Trophoblast cell (in vitro differentiated cells and primary cell): ENCODE measurements around the gene RASSF5.
A peak's percentile ranks its signal among the peaks of the same experiment; 100 is the strongest.

Experiments used
- DNase-seq, 2 donors: peaks; one replicate each; pipeline ENCODE4 v3.0.0-alpha.2; 2016
- H2AFZ ChIP-seq: 2 replicates; pipeline ENCODE4 v1.6.1; 2013; ENCODE audit warnings: low read length, moderate library complexity, mild to moderate bottlenecking; ENCODE audit not compliant: insufficient read depth, poor library complexity
- H2AK5ac ChIP-seq: 2 replicates; pipeline ENCODE4 v1.6.1; 2013; ENCODE audit warnings: mild to moderate bottlenecking, low read length
- H2BK120ac ChIP-seq: 2 replicates; pipeline ENCODE4 v1.6.1; 2013; ENCODE audit warnings: low read length, mild to moderate bottlenecking, moderate library complexity; ENCODE audit not compliant: insufficient read depth, poor library complexity
- H2BK12ac ChIP-seq: 2 replicates; pipeline ENCODE4 v1.6.1; 2013; ENCODE audit warnings: mild to moderate bottlenecking, low read length, moderate library complexity
- H2BK5ac ChIP-seq: 2 replicates; pipeline ENCODE4 v1.6.1; 2013; ENCODE audit warnings: low read length, low read depth, moderate library complexity, mild to moderate bottlenecking; ENCODE audit not compliant: poor library complexity
- H3K14ac ChIP-seq: 2 replicates; pipeline ENCODE4 v1.6.1; 2013; ENCODE audit warnings: mild to moderate bottlenecking, low read length
- H3K18ac ChIP-seq: 2 replicates; pipeline ENCODE4 v1.6.1; 2013; ENCODE audit warnings: mild to moderate bottlenecking, low read length
- H3K23ac ChIP-seq: 2 replicates; pipeline ENCODE4 v1.6.1; 2013; ENCODE audit warnings: low read length
- H3K27ac ChIP-seq: 2 replicates; pipeline ENCODE4 v1.5.1; 2013; ENCODE audit warnings: low read depth, mild to moderate bottlenecking, inconsistent platforms, low read length, moderate library complexity
- H3K27me3 ChIP-seq: 2 replicates; pipeline ENCODE4 v1.6.1; 2013; ENCODE audit warnings: inconsistent platforms, mild to moderate bottlenecking, low read length, moderate library complexity; ENCODE audit not compliant: insufficient read depth
- H3K36me3 ChIP-seq, 2 experiments: 1 replicate in 1 of 2; 2 replicates in 1 of 2; pipeline ENCODE4 v1.6.1; 2013; ENCODE audit warnings: low read length in 2 of 2, mild to moderate bottlenecking in 2 of 2, moderate library complexity in 1 of 2; ENCODE audit not compliant: insufficient read depth in 2 of 2, control insufficient read depth in 1 of 2
- H3K4ac ChIP-seq: 2 replicates; pipeline ENCODE4 v1.6.1; 2013; ENCODE audit warnings: low read depth, mild to moderate bottlenecking, low read length, moderate library complexity
- H3K4me1 ChIP-seq, 2 experiments: 1 replicate in 1 of 2; 2 replicates in 1 of 2; pipeline ENCODE4 v1.6.1; 2013; ENCODE audit warnings: low read length in 2 of 2, mild to moderate bottlenecking in 2 of 2, moderate library complexity in 1 of 2; ENCODE audit not compliant: insufficient read depth in 2 of 2, control insufficient read depth in 1 of 2
- H3K4me2 ChIP-seq: 2 replicates; pipeline ENCODE4 v1.6.1; 2013; ENCODE audit warnings: inconsistent platforms, mild to moderate bottlenecking, low read length, moderate library complexity
- H3K4me3 ChIP-seq: 2 replicates; pipeline ENCODE4 v1.5.1; 2013; ENCODE audit warnings: mild to moderate bottlenecking, low read depth, low read length, inconsistent platforms
- H3K79me1 ChIP-seq: one replicate; pipeline ENCODE4 v1.6.1; 2013; ENCODE audit warnings: low read length
- H3K79me2 ChIP-seq: 2 replicates; pipeline ENCODE4 v1.6.1; 2013; ENCODE audit warnings: low read length, mild to moderate bottlenecking; ENCODE audit not compliant: control insufficient read depth, insufficient read depth, poor library complexity
- H3K9ac ChIP-seq: 2 replicates; pipeline ENCODE4 v1.6.1; 2013; ENCODE audit warnings: mild to moderate bottlenecking, low read length
- H3K9me3 ChIP-seq: 2 replicates; pipeline ENCODE4 v1.6.1; 2013; ENCODE audit warnings: low read depth, mild to moderate bottlenecking, control low read depth, inconsistent platforms, low read length; ENCODE audit not compliant: insufficient read depth
- H4K12ac ChIP-seq: 2 replicates; pipeline ENCODE4 v1.6.1; 2013; ENCODE audit warnings: low read depth, mild to moderate bottlenecking, low read length, moderate library complexity
- H4K8ac ChIP-seq: 2 replicates; pipeline ENCODE4 v1.6.1; 2013; ENCODE audit warnings: low read depth, mild to moderate bottlenecking, low read length, moderate library complexity
- H4K91ac ChIP-seq: one replicate; pipeline ENCODE4 v1.6.1; 2013; ENCODE audit warnings: low read depth, mild to moderate bottlenecking, low read length, moderate library complexity
- WGBS: extraction: QIAGEN DNeasy Blood & Tissue Kit; methylation state at CpG from one replicate; pipeline ENCODE4 v1.1.7; 2013; ENCODE audit warnings: missing lambda C conversion rate; ENCODE audit not compliant: insufficient read length, insufficient coverage; ENCODE audit errors: extremely low coverage; 5-methylcytosine and 5-hydroxymethylcytosine counted together

The RASSF5 gene

GRCh38 chr1:206469933-206470691, 37.2 kb upstream of the RASSF5 start, which contains the start of gene IKBKE:
Gene IKBKE, plus strand, starts transcription at chr1:206470476. Its CDS starts 2,752 bp downstream, at chr1:206473228.
- Histone ChIP-seq H2AK5ac (peak within 1 kb of the TSS; percentile 6), H2AFZ (peak within 1 kb of the TSS; percentile 84), H2BK120ac (peak within 1 kb of the TSS; percentile 67), H2BK12ac (peak within 1 kb of the TSS; percentile 81), H3K79me2 (peaks cover 4% of the 10 kb centered on the region), H3K9me3 (peaks cover 5% of the 10 kb centered on the region), H3K14ac (peak within 1 kb of the TSS; percentile 23), H3K27me3 (no peaks in the 10 kb centered on the region), H3K23ac (no peak within 1 kb of the TSS), H4K12ac (peak within 1 kb of the TSS; percentile 43), H3K9ac (peak within 1 kb of the TSS; percentile 21), H4K91ac (peak within 1 kb of the TSS; percentile 87), H3K18ac (peak within 1 kb of the TSS; percentile 76), H3K36me3 (no peaks in the 10 kb centered on the region), H3K79me1 (peaks cover 11% of the 10 kb centered on the region), H4K8ac (peak within 1 kb of the TSS; percentile 71), H3K4ac (peak within 1 kb of the TSS; percentile 61), H3K27ac (peak within 1 kb of the TSS; percentile 45), H3K4me3 (peak within 1 kb of the TSS; percentile 65), H2BK5ac (peak within 1 kb of the TSS; percentile 47), H3K4me1 (peaks cover 22 to 33% of the 10 kb centered on the region in 2 experiments), H3K4me2 (peak within 1 kb of the TSS; percentile 70)
- WGBS: no CpG with 5 or more reads among the region's 10 CpGs
- peak; percentile 41 to 59 for DNase-seq

GRCh38 chr1:206470692-206471414, 36.5 kb upstream of the RASSF5 start:
- peak overlapping the region; percentile 47 for H2BK5ac ChIP-seq
- H3K4me1 ChIP-seq: peaks cover 22 to 33% of the 10 kb centered on the region in 2 experiments
- peak overlapping the region; percentile 70 for H3K4me2 ChIP-seq
- H4K12ac ChIP-seq: peak overlapping the region; percentile 43
- peak overlapping the region; percentile 45 for H3K27ac ChIP-seq
- H2BK12ac ChIP-seq: peak overlapping the region; percentile 44
- peak overlapping the region; percentile 61 for H3K4ac ChIP-seq
- peak overlapping the region; percentile 23 for H3K14ac ChIP-seq
- H2AK5ac ChIP-seq: no peak overlapping the region
- peak overlapping the region; percentile 84 for H2AFZ ChIP-seq
- H3K18ac ChIP-seq: peak overlapping the region; percentile 76
- WGBS: no CpG with 5 or more reads among the region's 18 CpGs
- H3K23ac ChIP-seq: no peak overlapping the region
- peak overlapping the region; percentile 71 for H4K8ac ChIP-seq
- peak overlapping the region; percentile 21 for H3K9ac ChIP-seq
- H3K79me2 ChIP-seq: peaks cover 4% of the 10 kb centered on the region
- H4K91ac ChIP-seq: peak overlapping the region; percentile 87
- H3K79me1 ChIP-seq: peaks cover 11% of the 10 kb centered on the region
- peak overlapping the region; percentile 65 for H3K4me3 ChIP-seq
- H3K27me3 ChIP-seq: no peaks in the 10 kb centered on the region
- peak in 1 of 2 donors; percentile 26 for DNase-seq
- H3K36me3 ChIP-seq: no peaks in the 10 kb centered on the region
- H3K9me3 ChIP-seq: peaks cover 5% of the 10 kb centered on the region
- H2BK120ac ChIP-seq: peak overlapping the region; percentile 67

DNA sequence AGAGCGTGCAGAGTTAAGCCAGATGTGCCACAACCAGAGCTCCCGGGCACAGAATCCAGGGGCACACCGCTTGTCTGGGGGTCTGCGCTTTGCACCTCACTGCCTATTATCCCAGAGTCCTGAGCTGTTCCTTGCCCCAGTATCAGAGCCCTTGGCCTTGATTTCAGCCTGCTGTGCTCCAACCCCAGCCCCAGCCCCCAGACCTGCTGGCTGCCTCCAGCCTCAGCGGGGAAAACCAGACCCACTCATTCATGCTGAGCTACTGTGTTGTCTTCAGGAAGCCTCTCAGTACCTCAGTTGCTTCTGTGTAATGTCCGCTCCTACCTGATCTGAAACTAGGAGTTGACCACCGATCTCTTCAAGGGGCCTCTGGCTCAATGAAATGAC, 35.9 kb upstream of the RASSF5 start:
- Histone ChIP-seq H2AFZ (no peak overlapping the region), H3K27ac (peak overlapping the region; percentile 12), H3K36me3 (peaks cover under 1 to 2% of the 10 kb centered on the region in 2 experiments), H3K23ac (no peak overlapping the region), H3K9me3 (peaks cover 5% of the 10 kb centered on the region), H3K18ac (peak overlapping the region; percentile 30), H4K91ac (no peak overlapping the region), H3K79me2 (peaks cover 4% of the 10 kb centered on the region), H4K12ac (no peak overlapping the region), H4K8ac (peak overlapping the region; percentile 14), H3K79me1 (peaks cover 11% of the 10 kb centered on the region), H3K4me3 (peak overlapping the region; percentile 10), H2BK12ac (no peak overlapping the region), H3K4me2 (peak overlapping the region; percentile 70), H2BK5ac (no peak overlapping the region), H3K27me3 (no peaks in the 10 kb centered on the region), H3K4me1 (peaks cover 22 to 33% of the 10 kb centered on the region in 2 experiments), H2AK5ac (no peak overlapping the region), H2BK120ac (no peak overlapping the region), H3K9ac (no peak overlapping the region), H3K14ac (no peak overlapping the region), H3K4ac (no peak overlapping the region)
- DNase-seq: no peak
- no CpG with 5 or more reads among the region's 7 CpGs for WGBS

DNA sequence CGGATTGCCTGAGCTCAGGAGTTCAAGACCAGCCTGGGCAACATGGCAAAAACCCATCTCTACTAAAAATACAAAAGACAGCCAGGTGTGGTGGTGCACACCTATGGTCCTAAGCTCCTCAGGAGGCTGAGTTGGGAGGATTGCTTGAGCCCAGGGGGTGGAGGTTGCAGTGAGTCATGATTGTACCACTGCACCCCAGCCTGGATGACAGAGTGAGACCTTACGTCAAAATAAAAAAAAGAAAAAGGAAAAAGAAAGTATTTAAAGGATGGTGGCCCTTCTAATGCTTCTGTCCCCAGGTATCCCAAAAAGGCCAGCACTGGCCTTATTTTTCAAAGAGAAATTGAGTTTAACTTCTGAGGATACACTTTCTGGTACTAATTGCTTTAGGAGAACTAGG, 35.3 kb upstream of the RASSF5 start:
- WGBS: no CpG with 5 or more reads among the region's 2 CpGs
- Histone ChIP-seq H3K27me3 (no peaks in the 10 kb centered on the region), H3K4me1 (peaks cover 22 to 33% of the 10 kb centered on the region in 2 experiments), H2AK5ac (no peak overlapping the region), H4K12ac (no peak overlapping the region), H4K8ac (no peak overlapping the region), H4K91ac (no peak overlapping the region), H3K14ac (no peak overlapping the region), H3K4ac (no peak overlapping the region), H2BK120ac (no peak overlapping the region), H3K4me2 (no peak overlapping the region), H3K9me3 (peaks cover 5% of the 10 kb centered on the region), H3K36me3 (peaks cover 4% of the 10 kb centered on the region in 2 experiments), H3K18ac (no peak overlapping the region), H2BK5ac (no peak overlapping the region), H2BK12ac (no peak overlapping the region), H3K79me2 (peaks cover 4% of the 10 kb centered on the region), H3K27ac (no peak overlapping the region), H3K9ac (no peak overlapping the region), H2AFZ (no peak overlapping the region), H3K23ac (no peak overlapping the region), H3K79me1 (peaks cover 11% of the 10 kb centered on the region), H3K4me3 (no peak overlapping the region)
- no peak for DNase-seq
